IMR-90 (cell line): ENCODE data around the gene ACAP1. TPM values are rescaled to one million over a fixed set of nuclear protein-coding genes. Genes with fewer than 3 reads are reported as not detected.

Experiments
- ATAC-seq: fragments of 200-7000 bp; cut with Tn5 transposase; 2 replicates; pipeline ENCODE4 v1.9.1; 2020; ENCODE audit warnings: low read depth, mild to moderate bottlenecking, moderate library complexity
- BruUV-seq: library from RNA; stranded (reverse); fragments of 400-500 nt; replicated peaks from 2 replicates; lab custom pipeline; 2021; lab: Mats Ljungman, UMichigan
- CTCF ChIA-PET: fragments of 300-600 bp; formaldehyde crosslinking; extraction: SDS; loops from one replicate; lab custom pipeline; 2021; ENCODE audit warnings: antibody characterized with exemption; lab: Yijun Ruan, JAX
- POLR2A ChIA-PET: fragments of 300-600 bp; sonication (Branson Sonifier 250); formaldehyde crosslinking; loops from one replicate; lab custom pipeline; 2022; ENCODE audit warnings: antibody characterized with exemption; ENCODE audit not compliant: unreplicated experiment; lab: Charles Lee
- DNase-seq: peaks from one replicate; pipeline ENCODE4 v3.0.0; 2013
- H2AFZ ChIP-seq: replicated peaks from 2 replicates; pipeline ENCODE3; 2013; ENCODE audit warnings: low read length, mild to moderate bottlenecking; ENCODE audit not compliant: poor library complexity
- H2AK5ac ChIP-seq: 2 replicates; pipeline ENCODE4 v1.6.1; 2013; ENCODE audit warnings: low read depth, low read length, inconsistent platforms
- H2AK9ac ChIP-seq: replicated peaks from 2 replicates; pipeline ENCODE3; 2013; ENCODE audit warnings: mild to moderate bottlenecking, low read depth, low read length, moderate library complexity; ENCODE audit not compliant: poor library complexity
- H2BK120ac ChIP-seq: 2 replicates; pipeline ENCODE4 v1.6.1; 2013; ENCODE audit warnings: low read depth, low read length, inconsistent platforms
- H2BK15ac ChIP-seq: 3 replicates; pipeline ENCODE4 v1.6.1; 2013; ENCODE audit warnings: low read depth, low read length, inconsistent platforms
- H2BK20ac ChIP-seq: 2 replicates; pipeline ENCODE4 v1.6.1; 2013; ENCODE audit warnings: low read depth, mild to moderate bottlenecking, inconsistent platforms, low read length, moderate library complexity
- H2BK5ac ChIP-seq: 2 replicates; pipeline ENCODE4 v1.6.1; 2013; ENCODE audit warnings: mild to moderate bottlenecking, low read depth, low read length, inconsistent platforms; ENCODE audit not compliant: poor library complexity, severe bottlenecking
- H3K14ac ChIP-seq: replicated peaks from 2 replicates; pipeline ENCODE4 v1.6.1; 2013; ENCODE audit warnings: low read depth, low read length, inconsistent platforms
- H3K18ac ChIP-seq: 2 replicates; pipeline ENCODE4 v1.6.1; 2013; ENCODE audit warnings: low read depth, low read length, control low read depth
- H3K23ac ChIP-seq: 2 replicates; pipeline ENCODE4 v1.6.1; 2013; ENCODE audit warnings: low read depth, low read length, inconsistent platforms
- H3K27ac ChIP-seq: 2 replicates; pipeline ENCODE4 v1.5.1; 2013; ENCODE audit warnings: mild to moderate bottlenecking, control low read depth, low read length; ENCODE audit not compliant: insufficient read depth
- H3K27me3 ChIP-seq: 2 replicates; pipeline ENCODE4 v1.6.1; 2013; ENCODE audit warnings: low read length; ENCODE audit not compliant: control insufficient read depth, insufficient read depth
- H3K36me3 ChIP-seq: 2 replicates; pipeline ENCODE4 v1.6.1; 2013; ENCODE audit warnings: low read length, mixed read lengths; ENCODE audit not compliant: control insufficient read depth, insufficient read depth
- H3K4ac ChIP-seq: 2 replicates; pipeline ENCODE4 v1.6.1; 2013; ENCODE audit warnings: low read depth, low read length, inconsistent platforms
- H3K4me1 ChIP-seq: 2 replicates; pipeline ENCODE4 v1.6.1; 2013; ENCODE audit warnings: low read length, mixed read lengths; ENCODE audit not compliant: control insufficient read depth, insufficient read depth
- H3K4me2 ChIP-seq: 2 replicates; pipeline ENCODE4 v1.6.1; 2013; ENCODE audit warnings: low read depth, mild to moderate bottlenecking, control low read depth, low read length, moderate library complexity
- H3K4me3 ChIP-seq: 2 replicates; pipeline ENCODE4 v1.5.1; 2013; ENCODE audit warnings: low read depth, mild to moderate bottlenecking, control low read depth, low read length, moderate library complexity; ENCODE audit not compliant: insufficient read depth
- H3K56ac ChIP-seq: 2 replicates; pipeline ENCODE4 v1.6.1; 2013; ENCODE audit warnings: low read length, inconsistent platforms; ENCODE audit not compliant: insufficient read depth; ENCODE audit errors: extremely low read depth
- H3K79me1 ChIP-seq, 2 experiments: 2 replicates each; pipeline ENCODE4 v1.6.1; 2013; ENCODE audit warnings: low read length in 2 of 2, inconsistent platforms in 1 of 2, low read depth in 1 of 2
- H3K9ac ChIP-seq: 2 replicates; pipeline ENCODE4 v1.6.1; 2013; ENCODE audit warnings: low read depth, low read length, control low read depth
- H3K9me1 ChIP-seq: 2 replicates; pipeline ENCODE4 v1.6.1; 2013; ENCODE audit warnings: low read length, inconsistent platforms; ENCODE audit not compliant: insufficient read depth
- H3K9me3 ChIP-seq: 2 replicates; pipeline ENCODE4 v1.6.1; 2013; ENCODE audit warnings: low read length; ENCODE audit not compliant: control insufficient read depth, insufficient read depth
- H4K20me1 ChIP-seq: 2 replicates; pipeline ENCODE4 v1.6.1; 2013; ENCODE audit warnings: low read length, inconsistent platforms; ENCODE audit not compliant: insufficient read depth
- H4K5ac ChIP-seq: 2 replicates; pipeline ENCODE4 v1.6.1; 2013; ENCODE audit warnings: mild to moderate bottlenecking, low read depth, low read length, control low read depth
- H4K8ac ChIP-seq, 2 experiments: 2 replicates each; pipeline ENCODE4 v1.6.1; 2013; ENCODE audit warnings: low read depth in 2 of 2, low read length in 2 of 2, control low read depth in 1 of 2, inconsistent platforms in 1 of 2
- H4K91ac ChIP-seq: 2 replicates; pipeline ENCODE4 v1.6.1; 2013; ENCODE audit warnings: low read depth, low read length, inconsistent platforms; ENCODE audit not compliant: insufficient read depth
- BHLHE40 ChIP-seq: fragments of 150-350 bp; IDR thresholded peaks from 2 replicates; pipeline ENCODE4 v1.6.1; 2016; ENCODE audit warnings: mild to moderate bottlenecking, low read depth, low read length
- CEBPB ChIP-seq: IDR thresholded peaks from 2 replicates; pipeline ENCODE4 v1.6.1; 2012; ENCODE audit warnings: low read depth, low read length, improper control_type of control experiment
- CHD1 ChIP-seq: IDR thresholded peaks from 2 replicates; pipeline ENCODE4 v1.6.1; 2012; ENCODE audit warnings: low read depth, low read length, improper control_type of control experiment
- ELK1 ChIP-seq: fragments of 150-350 bp; IDR thresholded peaks from 2 replicates; pipeline ENCODE4 v1.6.1; 2016; ENCODE audit warnings: low read depth, mild to moderate bottlenecking, low read length, moderate library complexity, borderline replicate concordance
- FOS ChIP-seq: fragments of 150-350 bp; IDR thresholded peaks from 2 replicates; pipeline ENCODE4 v1.6.1; 2016; ENCODE audit warnings: low read depth, low read length
- MAFK ChIP-seq: IDR thresholded peaks from 2 replicates; pipeline ENCODE4 v1.6.1; 2012; ENCODE audit warnings: low read depth, low read length, improper control_type of control experiment
- MAZ ChIP-seq: IDR thresholded peaks from 2 replicates; pipeline ENCODE4 v1.6.1; 2012; ENCODE audit warnings: low read depth, mild to moderate bottlenecking, low read length, improper control_type of control experiment, moderate library complexity, borderline replicate concordance
- MXI1 ChIP-seq: IDR thresholded peaks from 2 replicates; pipeline ENCODE4 v1.6.1; 2012; ENCODE audit warnings: low read depth, mild to moderate bottlenecking, low read length, moderate library complexity, borderline replicate concordance
- NFE2L2 ChIP-seq: fragments of 150-350 bp; IDR thresholded peaks from 2 replicates; pipeline ENCODE4 v1.6.1; 2016; ENCODE audit warnings: low read depth, mild to moderate bottlenecking, low read length
- POLR2A ChIP-seq: IDR thresholded peaks from 2 replicates; pipeline ENCODE4 v1.6.1; 2012; ENCODE audit warnings: mild to moderate bottlenecking, low read depth, low read length
- RAD21 ChIP-seq: IDR thresholded peaks from 2 replicates; pipeline ENCODE4 v1.6.1; 2012; ENCODE audit warnings: low read length, improper control_type of control experiment
- RCOR1 ChIP-seq: IDR thresholded peaks from 2 replicates; pipeline ENCODE4 v1.6.1; 2012; ENCODE audit warnings: mild to moderate bottlenecking, low read length, improper control_type of control experiment; ENCODE audit not compliant: insufficient replicate concordance
- RFX5 ChIP-seq: IDR thresholded peaks from 2 replicates; pipeline ENCODE4 v1.8.0; 2012; ENCODE audit warnings: low read depth, mild to moderate bottlenecking, low read length, moderate library complexity
- SMC3 ChIP-seq: fragments of 150-350 bp; IDR thresholded peaks from 2 replicates; pipeline ENCODE4 v1.6.1; 2016; ENCODE audit warnings: low read depth, mild to moderate bottlenecking, antibody characterized with exemption, low read length, moderate library complexity
- USF2 ChIP-seq: fragments of 150-350 bp; IDR thresholded peaks from 2 replicates; pipeline ENCODE4 v1.6.1; 2017; ENCODE audit warnings: mild to moderate bottlenecking, antibody characterized with exemption, low read length, low read depth
- WGBS, 2 experiments: methylation state at CpG; one replicate each; pipeline versions ENCODE4 v1.1.5 to v1.1.7; 2013; ENCODE audit warnings: missing lambda C conversion rate in 2 of 2; ENCODE audit not compliant: insufficient read length in 1 of 2; ENCODE audit errors: extremely low coverage in 2 of 2; 5-methylcytosine and 5-hydroxymethylcytosine counted together
- dilution Hi-C: fragments of 300-500 bp; cut with HindIII; formaldehyde crosslinking; loops from one replicate; pipeline ENCODE4 v1.14.3; 2018; ENCODE audit warnings: low sequenced_read_pairs; ENCODE audit not compliant: unreplicated experiment
- in situ Hi-C: fragments of 300-500 bp; cut with MboI; formaldehyde crosslinking; loops from 3 replicates; pipeline ENCODE4 v1.14.3; 2019; ENCODE audit warnings: low sequenced_read_pairs, inconsistent platforms, mixed read lengths
- intact Hi-C: fragments of 100-400 bp; cut with micrococcal nuclease; formaldehyde crosslinking; loops from 2 replicates; pipeline ENCODE4 v1.10.0; 2022
- polyA plus RNA-seq, 3 experiments: library from polyadenylated mRNA; depleted of rRNA; stranded (reverse); fragments of >200 nt; gene quantifications; 2 replicates each; pipeline ENCODE4 v1.2.3, GENCODE V29; 2012; ENCODE audit warnings: low replicate concordance in 1 of 3
- total RNA-seq: library from RNA; depleted of rRNA; stranded (reverse); fragments of >200 nt; gene quantifications from 2 replicates; pipeline ENCODE4 v1.2.3, GENCODE V29; 2012

The ACAP1 gene
- total and polyA plus RNA-seq, 2 of the 4 experiments (the other 2 are of a cell fraction), result under 0.01 to 2.1 TPM

DNA sequence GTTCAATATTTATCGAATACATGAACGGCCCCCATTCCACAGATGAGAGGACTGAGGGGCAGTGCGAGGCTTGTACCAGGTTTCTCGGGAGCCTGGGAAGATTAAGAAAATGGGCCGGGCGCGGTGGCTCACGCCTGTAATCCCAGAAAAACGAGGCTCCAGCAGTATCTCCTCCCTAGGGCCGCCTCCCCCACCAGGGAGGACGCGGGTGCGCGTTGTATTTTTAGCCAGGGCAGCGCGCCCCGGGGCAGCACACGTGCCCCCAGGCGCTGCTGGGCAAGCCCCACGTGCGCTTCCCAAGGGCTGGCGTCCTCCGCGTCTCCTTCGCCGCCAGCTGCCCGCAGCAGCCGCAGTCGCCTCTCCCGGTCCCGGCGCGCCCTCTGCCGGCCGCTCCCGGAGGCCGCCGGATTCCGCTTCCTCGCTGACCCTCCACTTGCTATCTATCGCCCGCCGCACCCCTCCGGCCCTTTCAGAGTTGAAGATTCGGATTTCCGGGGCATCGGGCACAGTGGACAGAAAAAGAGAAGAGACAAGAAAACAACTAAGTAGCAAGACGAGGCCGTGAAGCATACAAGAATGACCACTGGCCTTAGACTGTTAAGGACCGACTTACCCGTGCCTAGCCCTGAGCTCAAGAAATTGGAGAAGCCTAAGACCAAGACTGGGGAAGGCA lies 40.0 kb upstream of the ACAP1 start (continued):
- 0 out of 2 replicates have a peak, but pooled peaks have one; percentile 13 for TF ChIP-seq FOS
- no peak for TF ChIP-seq RFX5

GRCh38 chr17:7304179-7304578 lies 32.1 kb upstream of the ACAP1 start:
- no peak overlapping the region for H2BK20ac ChIP-seq
- no peak overlapping the region for H2BK120ac ChIP-seq
- H3K9me1 ChIP-seq, result no peaks in the 10 kb centered on the region
- H4K20me1 ChIP-seq, result peaks cover 10% of the 10 kb centered on the region
- BruUV-seq, result no TSS peak
- no peak overlapping the region for H3K4ac ChIP-seq
- ATAC-seq, result no peak
- no peak overlapping the region for H3K14ac ChIP-seq
- no peak overlapping the region for H3K4me2 ChIP-seq
- WGBS, 2 experiments, result no CpG with 5 or more reads among the region's 7 CpGs
- no peak overlapping the region for H3K18ac ChIP-seq
- no peak overlapping the region for H4K8ac ChIP-seq
- in situ Hi-C loops, result loop anchor here (10.0 kb wide), 1 partner anchor 259 kb away; the partner anchor contains the start of gene SLC16A11
- intact Hi-C loops, result no loop called here
- no peak overlapping the region for H4K5ac ChIP-seq
- H3K27ac ChIP-seq, result no peak overlapping the region
- peaks cover 0 to 9% of the 10 kb centered on the region in 2 experiments; a peak in 2 of 4 replicates for H3K79me1 ChIP-seq
- no peak overlapping the region for H3K56ac ChIP-seq
- H3K4me1 ChIP-seq, result no peaks in the 10 kb centered on the region
- no peak overlapping the region for H3K4me3 ChIP-seq
- H4K91ac ChIP-seq, result no peak overlapping the region
- no peaks in the 10 kb centered on the region for H3K9me3 ChIP-seq
- H3K9ac ChIP-seq, result no peak overlapping the region
- H3K23ac ChIP-seq, result no peak overlapping the region
- DNase-seq, result no peak
- H2BK15ac ChIP-seq, result no peak overlapping the region
- no peak overlapping the region for H2AK5ac ChIP-seq
- no peak overlapping the region for H2BK5ac ChIP-seq
- H2AFZ ChIP-seq, result no peak overlapping the region
- CTCF ChIA-PET, result no interaction called here
- dilution Hi-C loops, result no loop called here
- H2AK9ac ChIP-seq, result no peak overlapping the region
- POLR2A ChIA-PET, result no interaction called here
- peaks cover 3% of the 10 kb centered on the region; the same call in 1 of the 2 replicates for H3K27me3 ChIP-seq
- H3K36me3 ChIP-seq, result no peaks in the 10 kb centered on the region
- TF ChIP-seq RCOR1, result no peak
- TF ChIP-seq RFX5, result no peak
- TF ChIP-seq POLR2A, result no peak
- no peak for TF ChIP-seq ELK1
- no peak for TF ChIP-seq MAZ
- TF ChIP-seq RAD21, result no peak
- TF ChIP-seq MXI1, result no peak
- TF ChIP-seq SMC3, result no peak
- TF ChIP-seq NFE2L2, result no peak
- no peak for TF ChIP-seq FOS
- no peak for TF ChIP-seq MAFK
- TF ChIP-seq CHD1, result no peak
- TF ChIP-seq USF2, result no peak
- TF ChIP-seq BHLHE40, result no peak
- no peak for TF ChIP-seq CEBPB
